ENCODE results near the gene TTC21A.

- TF ChIP-seq, protein P1, sequence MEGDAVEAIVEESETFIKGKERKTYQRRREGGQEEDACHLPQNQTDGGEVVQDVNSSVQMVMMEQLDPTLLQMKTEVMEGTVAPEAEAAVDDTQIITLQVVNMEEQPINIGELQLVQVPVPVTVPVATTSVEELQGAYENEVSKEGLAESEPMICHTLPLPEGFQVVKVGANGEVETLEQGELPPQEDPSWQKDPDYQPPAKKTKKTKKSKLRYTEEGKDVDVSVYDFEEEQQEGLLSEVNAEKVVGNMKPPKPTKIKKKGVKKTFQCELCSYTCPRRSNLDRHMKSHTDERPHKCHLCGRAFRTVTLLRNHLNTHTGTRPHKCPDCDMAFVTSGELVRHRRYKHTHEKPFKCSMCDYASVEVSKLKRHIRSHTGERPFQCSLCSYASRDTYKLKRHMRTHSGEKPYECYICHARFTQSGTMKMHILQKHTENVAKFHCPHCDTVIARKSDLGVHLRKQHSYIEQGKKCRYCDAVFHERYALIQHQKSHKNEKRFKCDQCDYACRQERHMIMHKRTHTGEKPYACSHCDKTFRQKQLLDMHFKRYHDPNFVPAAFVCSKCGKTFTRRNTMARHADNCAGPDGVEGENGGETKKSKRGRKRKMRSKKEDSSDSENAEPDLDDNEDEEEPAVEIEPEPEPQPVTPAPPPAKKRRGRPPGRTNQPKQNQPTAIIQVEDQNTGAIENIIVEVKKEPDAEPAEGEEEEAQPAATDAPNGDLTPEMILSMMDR (IDR thresholded peaks at IDR 0.05) = no peak
- TF ChIP-seq POLR2A (IDR thresholded peaks at IDR 0.05) = no peak
These were observed 30.0 kb downstream of the TTC21A start for GRCh38 chr3:39137435-39137936.
